ENCODE measurements around the gene GAL3ST3.

GAL3ST3 gene

GRCh38 chr11:65997286-65997685 is 51.7 kb downstream of the GAL3ST3 start:
- no peak for DNase-seq (ENCODE audit: low read depth)
- no peak for TF ChIP-seq CTCF (conservative IDR thresholded peaks at IDR 0.05; ENCODE audit: low read length)
- H3K4me3 ChIP-seq (ENCODE audit: low read length): no peak overlapping the region

GRCh38 chr11:65992056-65992455 is 56.9 kb downstream of the GAL3ST3 start:
- no peak for DNase-seq (ENCODE audit: low read depth)
- no peak for TF ChIP-seq CTCF (conservative IDR thresholded peaks at IDR 0.05; ENCODE audit: low read length)

More at GRCh38 chr11:65992056-65992455, 56.9 kb downstream of the GAL3ST3 start:
- H3K4me3 ChIP-seq (ENCODE audit: low read length): no peak overlapping the region
